HepG2 (cell line): ENCODE measurements around the gene LCN2.

ENCODE experiments used
- KAT7 ChIP-seq: IDR thresholded peaks from 2 replicates; pipeline ENCODE4 v1.6.1; 2018; ENCODE audit warnings: borderline replicate concordance, missing compliant biosample characterization
- ZNF629 ChIP-seq: sonication (generic); formaldehyde crosslinking; conservative IDR thresholded peaks from 2 replicates; pipeline ENCODE4 v1.5.0; 2020; ENCODE audit warnings: missing genetic modification reagents

DNA sequence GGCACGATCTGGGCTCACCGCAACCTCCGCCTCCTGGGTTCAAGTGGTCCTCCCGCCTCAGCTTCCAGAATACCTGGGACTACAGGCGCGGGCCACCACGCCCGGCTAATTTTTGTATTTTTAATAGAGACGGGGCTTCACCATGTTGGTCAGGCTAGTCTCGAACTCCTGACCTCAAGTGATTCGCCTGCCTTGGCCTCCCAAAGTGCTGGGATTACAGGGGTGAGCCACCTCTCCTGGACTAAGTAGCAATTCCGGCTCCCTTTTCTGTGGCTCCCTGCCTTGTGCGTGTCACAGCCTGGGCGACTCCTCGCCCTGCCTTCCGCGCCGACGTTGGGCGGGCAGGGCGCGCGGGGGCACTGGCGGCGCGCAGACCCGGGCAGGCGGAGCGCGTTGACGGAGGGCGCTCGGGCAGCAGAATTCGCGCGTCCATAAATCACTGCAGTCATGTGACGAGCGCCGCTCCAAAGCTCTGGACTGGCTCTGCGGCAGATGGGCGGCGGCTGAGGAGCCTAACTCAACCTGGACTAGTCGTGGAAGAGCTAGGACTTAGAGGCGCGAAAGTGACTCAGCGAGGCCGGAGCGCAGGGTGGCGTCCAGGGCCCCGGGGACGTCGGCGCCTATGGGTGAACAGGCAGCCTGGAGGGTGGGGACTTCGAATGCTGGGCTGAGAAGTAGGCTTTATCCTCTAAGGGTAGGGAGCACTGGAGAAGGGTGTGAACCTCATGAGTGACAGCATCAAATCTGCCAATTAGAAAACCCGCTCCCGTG is 43.5 kb downstream of the LCN2 start:
- no peak for TF ChIP-seq KAT7
- no peak for TF ChIP-seq ZNF629
